ENCODE results near the gene GOPC.

The GOPC gene

DNA sequence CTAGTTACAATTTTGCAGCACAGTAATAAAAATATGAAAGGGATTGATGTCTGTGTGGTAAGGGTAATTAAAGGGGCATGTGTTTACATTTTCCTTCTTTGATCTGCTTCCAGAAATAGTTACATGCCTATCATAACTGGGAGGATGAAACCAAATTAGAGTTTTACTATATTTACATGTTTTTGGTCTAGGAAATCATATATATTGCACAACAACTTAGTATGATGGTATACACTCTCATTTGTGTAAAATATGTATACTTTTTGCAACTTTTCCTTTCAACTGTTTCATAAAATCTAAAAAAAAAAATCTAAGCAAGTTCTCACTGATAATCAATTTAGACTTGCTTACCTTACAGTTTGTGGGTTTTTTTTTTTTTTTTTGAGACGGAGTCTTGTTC, 87.7 kb downstream of the GOPC start:
- DNase-seq (ENCODE audit: low read depth in 2 of 2): no peak

DNA sequence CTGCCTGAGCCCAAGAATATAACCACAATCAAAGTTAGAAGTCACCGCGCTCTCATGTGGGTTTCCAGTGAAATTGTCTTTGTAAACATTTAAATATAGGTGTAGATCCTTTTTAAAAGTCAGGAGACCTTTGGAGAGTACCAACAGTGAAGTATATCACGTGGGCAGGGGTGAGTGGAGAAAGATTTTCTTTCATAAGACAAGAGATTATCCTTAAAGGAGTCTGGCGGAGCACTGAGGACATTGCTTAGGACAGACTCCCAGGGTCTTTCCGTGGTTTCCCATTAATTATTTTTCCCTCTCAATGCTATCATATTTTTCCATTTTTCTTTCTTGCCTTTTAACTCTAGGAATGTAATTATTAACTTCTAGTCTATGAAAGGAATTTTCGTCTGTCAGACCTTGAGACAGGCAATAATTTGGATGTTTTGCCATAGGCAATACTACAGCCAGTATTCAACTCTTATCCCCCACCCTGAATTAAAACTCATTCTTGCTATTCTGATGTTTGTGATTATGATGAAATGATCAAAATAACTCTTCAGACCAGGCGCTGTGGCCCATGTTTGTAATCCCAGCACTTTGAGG, 88.4 kb downstream of the GOPC start:
- no peak for DNase-seq (ENCODE audit: low read depth in 2 of 2)

DNA sequence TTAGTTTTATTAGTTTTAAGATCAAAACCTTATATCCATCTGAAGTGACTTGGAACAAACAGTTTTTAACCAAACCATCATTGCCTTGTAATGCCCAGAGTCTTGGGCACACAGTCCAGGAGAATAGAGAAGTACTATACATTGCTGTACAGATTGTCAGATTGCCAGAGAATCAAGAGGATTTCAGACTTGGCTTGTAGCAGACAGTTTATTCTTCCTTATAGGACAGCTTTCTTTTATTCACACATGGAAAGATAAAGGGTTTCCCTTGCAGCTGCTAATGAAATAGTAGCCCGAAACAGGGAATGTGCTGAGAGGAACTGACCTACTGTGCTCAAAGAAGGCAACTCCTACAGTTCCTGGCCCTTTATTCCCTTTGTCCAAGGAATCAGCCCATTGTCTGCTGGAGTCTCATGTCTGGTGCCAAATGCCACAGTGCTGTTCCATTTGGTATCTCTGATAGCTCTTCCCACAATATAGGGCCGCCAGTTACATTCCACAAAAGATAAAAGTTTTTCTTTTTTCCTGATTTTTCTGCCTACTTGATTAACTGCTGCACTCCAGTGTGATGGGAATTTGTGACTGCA, 89.2 kb downstream of the GOPC start:
- no peak for DNase-seq (ENCODE audit: low read depth in 2 of 2)

DNA sequence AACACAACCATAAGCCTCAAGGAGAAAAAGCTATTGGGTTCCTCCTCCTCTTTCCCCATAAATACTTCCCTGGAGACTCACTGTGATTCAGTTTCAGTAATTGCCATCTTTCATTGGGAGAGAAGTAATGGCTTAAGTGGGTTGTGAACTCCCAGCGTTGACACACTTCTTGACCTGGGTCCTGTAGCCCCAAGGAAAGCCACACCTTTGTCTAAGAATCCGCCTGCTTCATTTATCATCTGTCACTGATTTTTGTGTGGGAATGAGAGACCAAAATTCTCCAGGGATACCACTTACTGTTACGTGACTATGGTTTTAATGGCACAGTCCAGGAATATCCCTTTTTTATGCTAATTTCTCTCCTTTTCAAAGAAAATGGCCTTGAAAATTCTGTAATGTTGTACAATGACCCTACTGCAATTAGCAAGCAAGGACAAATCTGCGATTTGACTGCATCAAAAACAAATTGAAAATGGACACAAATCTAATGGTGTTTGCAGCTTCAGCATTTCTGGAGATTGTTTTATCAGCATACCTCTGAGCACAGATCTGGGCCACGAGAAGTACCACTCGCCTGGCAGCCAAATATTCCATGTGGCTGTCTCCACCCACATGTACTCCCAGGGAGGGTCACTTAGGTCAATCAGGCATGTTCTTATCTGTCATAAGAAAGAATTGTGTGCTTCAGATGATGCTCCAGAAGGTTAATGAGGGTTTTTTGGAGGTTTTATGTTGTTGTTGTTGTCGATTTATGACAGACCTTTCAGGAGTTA, 90.1 kb downstream of the GOPC start:
- DNase-seq (ENCODE audit: low read depth in 2 of 2): no peak

Data from stimulated activated CD8-positive, alpha-beta memory T cell treated with anti-CD3 and anti-CD28 coated beads, Interleukin-7, amount 100 ng/mL, for 1 hour (primary cell).